Natural killer cell treated with Interleukin-12 subunit alpha and Interleukin-12 subunit beta and Interleukin-15 and Interleukin-18, amount 100 ng/mL, for 72 hours (primary cell): Measurements from ENCODE around the gene PACRG. TPM values are rescaled to one million over a fixed set of nuclear protein-coding genes. Genes with fewer than 3 reads are reported as not detected.
A peak's percentile ranks its signal among the peaks of the same experiment; 100 is the strongest.

Experiments used
- ATAC-seq, 2 donors: fragments of 150-1000 bp; cut with Tn5 transposase in 1 of 2; sonication (Bioruptor Pico), chemical (Tn5 transposase) in 1 of 2; 2 replicates each; pipeline ENCODE4 v1.10.0; 2021
- DNase-seq: peaks from one replicate; pipeline ENCODE4 v3.0.0; 2022; ENCODE audit warnings: low spot score
- H3K27ac Mint-ChIP-seq, 2 donors: 1 replicate in 1 of 2; 2 replicates in 1 of 2; pipeline ENCODE4 v1.8.0; 2022; ENCODE audit warnings: mixed read lengths in 2 of 2, mild to moderate bottlenecking in 1 of 2, moderate library complexity in 1 of 2
- H3K27me3 Mint-ChIP-seq, 2 donors: 1 replicate in 1 of 2; 2 replicates in 1 of 2; pipeline ENCODE4 v1.8.0; 2022; ENCODE audit warnings: mixed read lengths in 2 of 2
- H3K36me3 Mint-ChIP-seq: one replicate; pipeline ENCODE4 v1.8.0; 2022; ENCODE audit warnings: mixed read lengths
- H3K4me1 Mint-ChIP-seq, 2 donors: 1 replicate in 1 of 2; 2 replicates in 1 of 2; pipeline ENCODE4 v1.8.0; 2022; ENCODE audit warnings: low read depth in 2 of 2, mixed read lengths in 2 of 2, mild to moderate bottlenecking in 1 of 2
- H3K4me3 Mint-ChIP-seq: one replicate; pipeline ENCODE4 v1.8.0; 2022; ENCODE audit warnings: mixed read lengths
- H3K9me3 Mint-ChIP-seq: 2 replicates; pipeline ENCODE4 v1.8.0; 2022; ENCODE audit warnings: mixed read lengths
- total RNA-seq, 2 donors: library from RNA; stranded (reverse); gene quantifications; one replicate each; pipeline ENCODE4 v1.2.3, GENCODE V29; 2022

The PACRG gene
- total RNA-seq, 2 donors from 2014 or later = not detected

- H3K4me3 Mint-ChIP-seq = no peak overlapping the region
- peaks cover 3% of the 10 kb centered on the region for H3K9me3 Mint-ChIP-seq
- H3K27ac Mint-ChIP-seq = no peak overlapping the region
- H3K4me1 Mint-ChIP-seq = no peaks in the 10 kb centered on the region
- H3K27me3 Mint-ChIP-seq = no peaks in the 10 kb centered on the region
- H3K36me3 Mint-ChIP-seq = no peaks in the 10 kb centered on the region
- no peak for ATAC-seq
- no peak for DNase-seq
Measured at GRCh38 chr6:163098827-163099479, 371.2 kb downstream of the PACRG start.

- Mint-ChIP-seq H3K9me3 (peaks cover 3% of the 10 kb centered on the region), H3K4me3 (no peak overlapping the region), H3K27me3 (no peaks in the 10 kb centered on the region), H3K36me3 (no peaks in the 10 kb centered on the region), H3K4me1 (no peaks in the 10 kb centered on the region), H3K27ac (no peak overlapping the region)
- DNase-seq (no peak), ATAC-seq (peak in 1 of 2 donors; percentile 46)
Measured at GRCh38 chr6:163099621-163100171, 371.9 kb downstream of the PACRG start.

GRCh38 chr6:163100259-163100658 is 372.5 kb downstream of the PACRG start:
- H3K27me3 Mint-ChIP-seq = no peaks in the 10 kb centered on the region
- H3K27ac Mint-ChIP-seq = no peak overlapping the region
- DNase-seq = no peak
- no peak overlapping the region for H3K4me3 Mint-ChIP-seq
- peaks cover 3% of the 10 kb centered on the region for H3K9me3 Mint-ChIP-seq
- peak in 1 of 2 donors; percentile 36 for ATAC-seq
- H3K36me3 Mint-ChIP-seq = no peaks in the 10 kb centered on the region
- no peaks in the 10 kb centered on the region for H3K4me1 Mint-ChIP-seq

DNA sequence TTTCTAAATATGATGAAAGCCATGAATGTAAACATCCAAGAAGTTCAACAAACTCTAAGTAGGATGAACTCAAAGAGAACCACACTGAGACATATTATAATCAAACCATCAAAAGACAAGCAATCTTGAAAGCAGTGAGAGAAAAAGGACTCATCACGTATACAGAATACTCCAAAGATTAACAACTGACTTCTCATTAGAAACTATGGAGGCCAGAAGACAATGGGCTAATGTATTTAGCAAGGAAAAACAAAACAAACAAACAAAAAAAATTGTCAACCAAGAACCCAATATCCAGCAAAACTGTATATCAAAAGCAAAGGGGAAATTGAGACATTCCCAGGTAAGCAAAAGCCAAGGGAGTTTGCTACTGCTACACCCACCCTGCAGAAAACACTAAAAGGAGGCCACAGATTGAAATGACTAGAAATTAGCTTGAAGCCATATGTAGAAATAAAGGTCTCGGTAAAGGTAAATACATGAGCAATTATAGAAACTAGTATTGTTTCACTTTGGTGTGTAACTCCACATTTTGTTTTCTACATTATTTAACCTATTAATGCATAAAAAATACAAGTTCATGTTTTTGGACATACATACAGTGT is 385.7 kb downstream of the PACRG start:
- H3K27ac Mint-ChIP-seq = no peak overlapping the region
- no peak for ATAC-seq

DNA sequence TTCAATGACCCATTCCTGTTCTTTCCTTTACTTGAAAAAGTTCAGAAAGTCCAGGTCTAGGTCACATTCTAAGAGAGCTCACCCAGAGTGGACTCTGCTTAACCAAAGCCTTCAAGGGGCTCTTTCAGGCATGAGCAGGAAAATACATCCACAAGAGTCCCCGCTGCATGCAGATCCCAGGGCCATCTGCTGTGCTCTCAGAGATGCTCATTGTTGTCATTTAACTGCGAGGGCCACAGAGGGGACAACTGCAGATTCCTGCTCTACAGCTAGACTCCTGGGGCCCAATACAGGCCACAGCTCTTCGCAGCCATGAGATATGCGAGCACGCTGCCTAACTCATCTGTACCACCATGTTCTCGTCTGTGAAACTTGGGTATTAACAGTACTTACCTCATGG is 391.2 kb downstream of the PACRG start:
- Mint-ChIP-seq H3K9me3 (peaks cover 8% of the 10 kb centered on the region), H3K27me3 (no peaks in the 10 kb centered on the region), H3K27ac (no peak overlapping the region), H3K36me3 (no peaks in the 10 kb centered on the region), H3K4me3 (no peak overlapping the region), H3K4me1 (no peaks in the 10 kb centered on the region)
- DNase-seq (no peak), ATAC-seq (no peak)

More for the DNA sequence above, 385.7 kb downstream of the PACRG start:
- peaks cover 19% of the 10 kb centered on the region for H3K9me3 Mint-ChIP-seq
- peaks cover 10% of the 10 kb centered on the region for H3K36me3 Mint-ChIP-seq
- H3K27me3 Mint-ChIP-seq = peaks cover 3 to 13% of the 10 kb centered on the region in 2 donors
- H3K4me3 Mint-ChIP-seq = no peak overlapping the region
- H3K4me1 Mint-ChIP-seq = no peaks in the 10 kb centered on the region
- DNase-seq = no peak

DNA sequence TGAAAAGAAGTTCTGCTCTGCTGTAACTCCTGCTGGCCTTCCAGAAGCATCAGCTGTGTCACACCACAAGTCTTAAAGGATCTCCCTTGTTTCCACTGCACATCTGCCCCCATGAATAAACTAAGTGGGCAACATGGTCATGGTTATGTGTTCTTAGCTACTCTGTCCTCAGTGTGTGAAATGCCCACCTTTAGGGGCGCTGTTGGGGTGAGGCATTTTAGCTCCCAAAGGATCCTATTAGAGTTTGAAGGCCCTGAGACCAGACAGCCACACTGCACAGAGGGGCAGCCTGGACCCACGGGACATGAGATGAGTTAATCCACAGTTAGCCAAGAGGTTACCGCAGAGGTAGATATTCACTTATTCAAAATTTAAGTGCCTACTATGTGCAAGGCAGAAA is 392.4 kb downstream of the PACRG start:
- no peaks in the 10 kb centered on the region for H3K36me3 Mint-ChIP-seq
- peak in 1 of 2 donors; percentile 24 for ATAC-seq
- H3K9me3 Mint-ChIP-seq = peaks cover 8% of the 10 kb centered on the region
- H3K4me1 Mint-ChIP-seq = no peaks in the 10 kb centered on the region
- H3K27me3 Mint-ChIP-seq = no peaks in the 10 kb centered on the region
- no peak overlapping the region for H3K27ac Mint-ChIP-seq
- H3K4me3 Mint-ChIP-seq = no peak overlapping the region
- DNase-seq = no peak

GRCh38 chr6:163121270-163121669 is 393.5 kb downstream of the PACRG start:
- Mint-ChIP-seq H3K4me3 (no peak overlapping the region), H3K27ac (no peak overlapping the region), H3K36me3 (no peaks in the 10 kb centered on the region), H3K9me3 (peaks cover 8% of the 10 kb centered on the region), H3K27me3 (no peaks in the 10 kb centered on the region), H3K4me1 (no peaks in the 10 kb centered on the region)
- no peak for DNase-seq
- no peak for ATAC-seq

GRCh38 chr6:163122365-163122764 is 394.6 kb downstream of the PACRG start:
- peaks cover 5% of the 10 kb centered on the region for H3K9me3 Mint-ChIP-seq
- DNase-seq (no peak), ATAC-seq (no peak)
- no peaks in the 10 kb centered on the region for H3K4me1 Mint-ChIP-seq
- no peak overlapping the region for H3K4me3 Mint-ChIP-seq
- no peaks in the 10 kb centered on the region for H3K36me3 Mint-ChIP-seq
- no peaks in the 10 kb centered on the region for H3K27me3 Mint-ChIP-seq
- no peak overlapping the region for H3K27ac Mint-ChIP-seq

DNA sequence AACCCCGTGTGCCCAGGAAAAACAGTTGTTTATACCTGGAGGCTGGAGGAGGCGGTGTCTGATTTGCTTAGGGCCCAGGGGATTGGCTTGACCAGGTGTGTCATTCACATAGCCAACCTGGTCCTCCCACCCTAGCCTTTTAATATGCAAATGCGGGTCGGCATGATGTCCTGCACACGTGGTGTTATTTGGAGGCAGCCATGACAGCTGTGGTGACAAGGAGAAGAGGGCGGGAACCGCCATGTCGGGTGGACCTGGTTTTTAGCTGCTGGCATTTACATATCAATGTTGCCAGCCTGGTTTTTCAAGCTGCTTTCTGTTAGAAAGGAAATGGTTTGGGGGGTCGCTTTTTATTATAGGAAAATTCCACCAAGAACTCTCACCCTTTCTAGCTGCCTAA is 395.3 kb downstream of the PACRG start:
- ATAC-seq = no peak

GRCh38 chr6:163126741-163127140 is 399.0 kb downstream of the PACRG start:
- H3K4me1 Mint-ChIP-seq = no peaks in the 10 kb centered on the region
- H3K4me3 Mint-ChIP-seq = no peak overlapping the region
- no peak for DNase-seq
- H3K9me3 Mint-ChIP-seq = peaks cover 5% of the 10 kb centered on the region
- no peak overlapping the region for H3K27ac Mint-ChIP-seq
- no peak for ATAC-seq
- H3K27me3 Mint-ChIP-seq = no peaks in the 10 kb centered on the region
- no peaks in the 10 kb centered on the region for H3K36me3 Mint-ChIP-seq

More for the DNA sequence above, 395.3 kb downstream of the PACRG start:
- Mint-ChIP-seq H3K36me3 (no peaks in the 10 kb centered on the region), H3K9me3 (peaks cover 5% of the 10 kb centered on the region), H3K27me3 (no peaks in the 10 kb centered on the region), H3K27ac (no peak overlapping the region), H3K4me1 (no peaks in the 10 kb centered on the region), H3K4me3 (no peak overlapping the region)
- DNase-seq = no peak

- Mint-ChIP-seq H3K27me3 (peaks cover 0 to under 1% of the 10 kb centered on the region in 2 donors), H3K27ac (no peak overlapping the region), H3K9me3 (peaks cover 3% of the 10 kb centered on the region), H3K4me1 (no peaks in the 10 kb centered on the region), H3K4me3 (no peak overlapping the region), H3K36me3 (no peaks in the 10 kb centered on the region)
- no peak for DNase-seq
- no peak for ATAC-seq
Measured at GRCh38 chr6:163127587-163127986, 399.8 kb downstream of the PACRG start.

DNA sequence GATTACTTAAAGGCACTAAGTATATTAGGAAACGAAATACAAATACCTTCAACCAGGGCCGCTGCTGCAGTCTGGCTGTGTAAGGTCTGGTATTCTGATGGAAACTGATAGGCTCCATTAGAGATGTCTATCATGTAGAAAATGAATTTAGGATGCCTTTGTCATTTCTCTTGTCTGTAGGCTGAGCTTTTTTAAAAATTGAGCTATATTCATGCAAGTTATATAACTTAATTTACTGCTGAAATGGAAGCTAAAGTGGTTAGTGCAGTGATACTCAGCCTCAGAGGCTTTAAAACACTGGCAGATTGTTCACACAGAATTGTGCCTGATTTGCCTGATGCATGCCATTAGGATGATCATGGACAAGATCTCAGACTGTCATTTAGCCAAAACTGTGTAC is 400.6 kb downstream of the PACRG start:
- no peak overlapping the region for H3K4me3 Mint-ChIP-seq
- no peak for DNase-seq

DNA sequence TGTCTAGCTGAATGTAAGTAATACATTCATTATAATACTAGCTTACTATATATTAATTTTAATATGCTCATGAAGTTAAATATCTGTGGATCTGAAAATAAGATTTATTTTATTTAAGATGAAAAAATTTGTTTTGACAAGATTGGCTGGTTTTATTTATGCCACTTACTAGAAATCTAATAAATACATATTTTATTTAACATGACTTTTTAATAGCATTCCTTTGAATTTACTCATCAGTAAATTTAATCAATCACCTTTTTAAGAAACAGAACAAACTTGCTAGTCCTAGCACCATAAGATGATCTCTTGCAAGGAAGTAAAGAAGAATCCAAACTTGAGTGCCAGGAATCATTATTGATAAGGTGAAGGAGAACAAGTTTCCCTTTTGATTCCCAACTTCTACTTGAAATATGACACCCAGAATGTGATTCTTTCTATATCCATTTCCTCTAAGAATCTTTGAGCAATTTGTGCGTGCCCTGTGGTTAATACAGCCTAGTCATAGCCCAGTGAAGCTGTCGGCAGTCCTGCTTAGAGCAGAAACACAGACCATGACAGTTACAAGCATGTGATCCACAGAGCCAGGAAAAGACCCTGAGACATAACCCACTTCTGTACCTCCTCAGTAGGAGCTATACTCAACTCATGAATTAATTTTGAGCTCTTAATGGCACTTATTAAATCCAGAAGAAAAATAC is 404.4 kb downstream of the PACRG start:
- no peaks in the 10 kb centered on the region for H3K4me1 Mint-ChIP-seq
- H3K27me3 Mint-ChIP-seq = peaks cover 0 to 16% of the 10 kb centered on the region in 2 donors
- H3K27ac Mint-ChIP-seq = no peak overlapping the region
- DNase-seq = no peak
- H3K9me3 Mint-ChIP-seq = no peaks in the 10 kb centered on the region
- ATAC-seq = no peak
- H3K4me3 Mint-ChIP-seq = no peak overlapping the region
- no peaks in the 10 kb centered on the region for H3K36me3 Mint-ChIP-seq

More for the DNA sequence above, 400.6 kb downstream of the PACRG start:
- no peaks in the 10 kb centered on the region for H3K36me3 Mint-ChIP-seq
- peaks cover 0 to 7% of the 10 kb centered on the region in 2 donors for H3K27me3 Mint-ChIP-seq
- ATAC-seq = no peak
- H3K27ac Mint-ChIP-seq = no peak overlapping the region
- no peaks in the 10 kb centered on the region for H3K9me3 Mint-ChIP-seq
- H3K4me1 Mint-ChIP-seq = no peaks in the 10 kb centered on the region

DNA sequence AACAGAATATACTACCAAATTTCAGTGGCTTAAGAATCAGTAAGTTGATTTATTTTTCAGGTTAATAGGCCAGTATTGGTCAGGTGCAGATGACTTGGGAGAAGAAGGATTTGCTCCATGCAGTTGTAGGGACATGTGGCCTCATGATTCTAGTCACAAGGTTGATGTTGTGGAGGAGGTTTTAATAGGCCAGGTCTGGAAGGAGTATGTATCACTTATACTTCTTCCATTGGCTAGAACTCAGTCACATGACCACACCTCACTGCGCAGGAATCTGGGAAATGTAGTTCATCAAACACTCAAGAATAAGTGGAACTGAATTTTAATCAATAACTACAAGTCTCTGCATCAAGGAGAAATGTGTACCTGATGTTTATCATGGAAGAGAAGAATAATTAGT is 405.2 kb downstream of the PACRG start:
- Mint-ChIP-seq H3K9me3 (no peaks in the 10 kb centered on the region), H3K27ac (no peak overlapping the region), H3K36me3 (no peaks in the 10 kb centered on the region), H3K4me1 (no peaks in the 10 kb centered on the region), H3K4me3 (no peak overlapping the region), H3K27me3 (peaks cover 0 to 16% of the 10 kb centered on the region in 2 donors)
- no peak for DNase-seq
- no peak for ATAC-seq
